Endothelial cell of umbilical vein (primary cell): ENCODE data around the gene TSEN2. TPM values are rescaled to one million over a fixed set of nuclear protein-coding genes. Genes with fewer than 3 reads are reported as not detected.

Experiments used
- BruUV-seq: library from RNA; stranded (reverse); fragments of 400-500 nt; replicated peaks from 2 replicates; lab custom pipeline; 2021; lab: Mats Ljungman, UMichigan
- CTCF ChIA-PET: fragments of 300-600, 350-600 bp; sonication (Branson Sonifier 250); formaldehyde crosslinking; loops from one replicate; lab custom pipeline; 2021; ENCODE audit warnings: antibody characterized with exemption, inconsistent platforms; lab: Charles Lee
- POLR2A ChIA-PET: fragments of 300-600, 350-600 bp; sonication (Branson Sonifier 250); formaldehyde crosslinking; loops from one replicate; lab custom pipeline; 2021; ENCODE audit warnings: antibody characterized with exemption, inconsistent platforms; lab: Charles Lee
- DNase-seq: peaks from one replicate; pipeline ENCODE4 v3.0.0-alpha.2; 2011; ENCODE audit warnings: low read depth, low spot score
- FAIRE-seq: peaks from 2 replicates; lab custom pipeline; 2011; peaks lifted over from hg19 to GRCh38; lab: Jason Lieb, UNC
- H2AFZ ChIP-seq: 2 replicates; pipeline ENCODE4 v1.6.0; 2012; ENCODE audit warnings: low read depth, low read length, control low read depth, inconsistent platforms
- H3K27ac ChIP-seq: 2 replicates; pipeline ENCODE4 v1.5.1; 2011; ENCODE audit warnings: low read depth, mild to moderate bottlenecking, control low read depth, low read length, moderate library complexity; ENCODE audit not compliant: insufficient read depth
- H3K27me3 ChIP-seq, 2 experiments: 2 replicates each; pipeline versions ENCODE4 v1.6.0 to v1.6.1; 2011; ENCODE audit warnings: low read length in 2 of 2, mixed read lengths in 1 of 2; ENCODE audit not compliant: control insufficient read depth in 2 of 2, insufficient read depth in 2 of 2
- H3K36me3 ChIP-seq, 2 experiments: 2 replicates in 1 of 2; 3 replicates in 1 of 2; pipeline ENCODE4 v1.5.1; 2011; ENCODE audit warnings: low read length in 2 of 2, mild to moderate bottlenecking in 1 of 2, moderate library complexity in 1 of 2; ENCODE audit not compliant: control insufficient read depth in 2 of 2, insufficient read depth in 2 of 2; ENCODE audit errors: extremely low read depth in 1 of 2
- H3K4me1 ChIP-seq: 3 replicates; pipeline ENCODE4 v1.5.1; 2011; ENCODE audit warnings: mild to moderate bottlenecking, low read length; ENCODE audit not compliant: control insufficient read depth, insufficient read depth; ENCODE audit errors: extremely low read depth
- H3K4me2 ChIP-seq: 2 replicates; pipeline ENCODE4 v1.6.1; 2011; ENCODE audit warnings: low read length, control low read depth, mixed read lengths; ENCODE audit not compliant: insufficient read depth
- H3K4me3 ChIP-seq, 3 experiments: fragments of 200-600 bp in 1 of 3; sonication (generic), shearing (Covaris generic) in 1 of 3; replicated peaks in 1 of 3; 2 replicates each; pipeline ENCODE4 v1.5.1; 2011 to 2016; ENCODE audit warnings: control low read depth in 3 of 3, low read length in 3 of 3, mild to moderate bottlenecking in 2 of 3, inconsistent platforms in 1 of 3, low read depth in 1 of 3, moderate library complexity in 1 of 3; ENCODE audit not compliant: insufficient read depth in 1 of 3
- H3K79me2 ChIP-seq: 2 replicates; pipeline ENCODE4 v1.6.0; 2012; ENCODE audit warnings: low read length, inconsistent platforms; ENCODE audit not compliant: control insufficient read depth, insufficient read depth
- H3K9ac ChIP-seq: replicated peaks from 2 replicates; pipeline ENCODE3; 2011; ENCODE audit warnings: low read length, control low read depth; ENCODE audit not compliant: insufficient read depth; ENCODE audit errors: extremely low read depth
- H3K9me1 ChIP-seq: replicated peaks from 3 replicates; pipeline ENCODE4 v1.6.0; 2011; ENCODE audit warnings: mild to moderate bottlenecking, low read length; ENCODE audit not compliant: control insufficient read depth, insufficient read depth; ENCODE audit errors: extremely low read depth
- H3K9me3 ChIP-seq: replicated peaks from 2 replicates; pipeline ENCODE4 v1.5.1; 2012; ENCODE audit warnings: low read length, inconsistent platforms; ENCODE audit not compliant: control insufficient read depth, insufficient read depth
- H4K20me1 ChIP-seq: replicated peaks from 2 replicates; pipeline ENCODE3; 2011; ENCODE audit warnings: mild to moderate bottlenecking, low read length; ENCODE audit not compliant: control insufficient read depth, insufficient read depth; ENCODE audit errors: extremely low read depth
- CTCF ChIP-seq, 2 donors: IDR thresholded peaks; 1 replicate in 1 of 2; 2 replicates in 1 of 2; pipeline ENCODE4 v1.5.1; 2011; ENCODE audit warnings: low read length in 2 of 2, mild to moderate bottlenecking in 2 of 2, moderate library complexity in 2 of 2, control low read depth in 1 of 2, inconsistent platforms in 1 of 2, low read depth in 1 of 2; ENCODE audit not compliant: insufficient read depth in 1 of 2; ENCODE audit errors: extremely low read depth in 1 of 2
- EZH2 ChIP-seq: IDR thresholded peaks from 2 replicates; pipeline ENCODE4 v1.6.1; 2012; ENCODE audit warnings: borderline replicate concordance, low read depth, mild to moderate bottlenecking, moderate library complexity, low read length, inconsistent platforms; ENCODE audit not compliant: severe bottlenecking
- FOS ChIP-seq: IDR thresholded peaks from 2 replicates; pipeline ENCODE4 v1.6.1; 2011; ENCODE audit warnings: mild to moderate bottlenecking, low read length, moderate library complexity, borderline replicate concordance; ENCODE audit not compliant: insufficient read depth
- GATA2 ChIP-seq: IDR thresholded peaks from 2 replicates; pipeline ENCODE4 v1.7.0; 2011; ENCODE audit warnings: low read depth, mild to moderate bottlenecking, moderate library complexity, mixed read lengths, low read length; ENCODE audit not compliant: insufficient read length, insufficient read depth
- JUN ChIP-seq: IDR thresholded peaks from 2 replicates; pipeline ENCODE4 v1.6.1; 2011; ENCODE audit warnings: borderline replicate concordance, low read depth; ENCODE audit not compliant: insufficient read length, insufficient read depth
- MAX ChIP-seq: IDR thresholded peaks from 2 replicates; pipeline ENCODE4 v1.6.1; 2011; ENCODE audit not compliant: insufficient read depth, insufficient read length
- MYC ChIP-seq: IDR thresholded peaks from one replicate; pipeline ENCODE4 v1.6.1; 2011; ENCODE audit warnings: mild to moderate bottlenecking, low read depth, low read length
- POLR2A ChIP-seq: IDR thresholded peaks from 2 replicates; pipeline ENCODE4 v1.6.1; 2012; ENCODE audit warnings: low read depth, mild to moderate bottlenecking, control low read depth, low read length
- POLR2AphosphoS5 ChIP-seq: IDR thresholded peaks from 2 replicates; pipeline ENCODE4 v1.6.1; 2012; ENCODE audit warnings: low read depth, mild to moderate bottlenecking, control low read depth, low read length, moderate library complexity; ENCODE audit not compliant: insufficient read depth
- dilution Hi-C: fragments of 300-500 bp; cut with MboI; formaldehyde crosslinking; loops from one replicate; pipeline ENCODE4 v1.15.0; 2019; ENCODE audit warnings: low sequenced_read_pairs; ENCODE audit not compliant: extremely low pct_ligation_motif_present
- intact Hi-C: fragments of 100-400 bp; cut with micrococcal nuclease; formaldehyde crosslinking; loops from one replicate; pipeline ENCODE4 v1.10.0; 2022
- polyA plus RNA-seq, 4 experiments: library from polyadenylated mRNA; depleted of rRNA in 3 of 4; stranded (reverse) in 3 of 4; unstranded in 1 of 4; fragments of >200 nt; gene quantifications; 2 replicates each; pipeline versions ENCODE4 v1.2.1 to v1.2.3, GENCODE V29; 2011 to 2012; ENCODE audit warnings: missing spikeins in 1 of 4
- total RNA-seq: library from RNA; stranded (reverse); gene quantifications from 2 replicates; pipeline ENCODE4 v1.2.3, GENCODE V29; 2021

Gene TSEN2
- total and polyA plus RNA-seq, 2 donors (not counting 3 experiments of a cell fraction or from before 2014, with no cell fraction given), result 8.3 to 12.1 TPM

GRCh38 chr3:12470111-12470510, 14.2 kb upstream of the TSEN2 start:
- CTCF ChIA-PET, result interaction anchor here (0.7 to 4.4 kb wide), 6 partner anchors 10 to 335 kb away, joined by 3 to 16 read pairs (median 3); no protein-coding TSS in a partner anchor
- Histone ChIP-seq H3K9me3 (no peaks in the 10 kb centered on the region), H4K20me1 (no peaks in the 10 kb centered on the region), H3K4me3 (no peak overlapping the region), H3K79me2 (no peaks in the 10 kb centered on the region), H2AFZ (no peak overlapping the region), H3K27me3 (no peaks in the 10 kb centered on the region), H3K36me3 (no peaks in the 10 kb centered on the region), H3K9me1 (no peaks in the 10 kb centered on the region), H3K4me1 (no peaks in the 10 kb centered on the region), H3K4me2 (no peak overlapping the region), H3K9ac (no peak overlapping the region), H3K27ac (no peak overlapping the region)
- POLR2A ChIA-PET, result no interaction called here
- BruUV-seq, result no TSS peak
- TF ChIP-seq JUN (no peak), GATA2 (no peak), CTCF (IDR thresholded peaks at IDR 0.05; ENCODE audit: extremely low read depth in 1 of 2, insufficient read depth in 1 of 2, low read depth in 1 of 2, low read length in 2 of 2) (no peak), MAX (no peak), POLR2A (no peak), EZH2 (no peak), MYC (no peak), POLR2AphosphoS5 (no peak), FOS (no peak)
- intact Hi-C loops (no loop called here), dilution Hi-C loops (no loop called here)
- DNase-seq, result no peak
- no peak for FAIRE-seq
